Fibroblast of the aortic adventitia (primary cell): ENCODE results near the gene TCF7. TPM values are rescaled to one million over a fixed set of nuclear protein-coding genes. Genes with fewer than 3 reads are reported as not detected.

Experiments
- DNase-seq: peaks from one replicate; pipeline ENCODE4 v3.0.0-alpha.2; 2010; ENCODE audit warnings: low read depth
- H3K4me3 ChIP-seq: 2 replicates; pipeline ENCODE4 v1.5.1; 2011; ENCODE audit warnings: low read depth, mild to moderate bottlenecking, control low read depth, low read length, moderate library complexity
- CTCF ChIP-seq: IDR thresholded peaks from 2 replicates; pipeline ENCODE4 v1.5.1; 2011; ENCODE audit warnings: mild to moderate bottlenecking, low read length, control low read depth, inconsistent platforms; ENCODE audit not compliant: insufficient read depth
- total RNA-seq: library from RNA; depleted of rRNA; stranded (reverse); fragments of >200 nt; gene quantifications from 2 replicates; pipeline ENCODE4 v1.2.3, GENCODE V29; 2012; ENCODE audit warnings: low replicate concordance

TCF7 gene
- total RNA-seq, 1 donor, result 16.8 TPM

GRCh38 chr5:134112726-134113362, 1.6 kb upstream of the TCF7 start:
- no peak overlapping the region for H3K4me3 ChIP-seq
- DNase-seq, result no peak
- no peak for TF ChIP-seq CTCF

GRCh38 chr5:134113363-134113889, 1.1 kb upstream of the TCF7 start:
- no peak for DNase-seq

GRCh38 chr5:134114886-134115805, 665 bp downstream of the TCF7 start:
- no peak for TF ChIP-seq CTCF
- peak overlapping the region; percentile 71 for H3K4me3 ChIP-seq
- DNase-seq, result no peak

More at GRCh38 chr5:134113363-134113889, 1.1 kb upstream of the TCF7 start:
- no peak overlapping the region for H3K4me3 ChIP-seq
- no peak for TF ChIP-seq CTCF

GRCh38 chr5:134115806-134116175, 1.3 kb downstream of the TCF7 start:
- peak overlapping the region; percentile 71 for H3K4me3 ChIP-seq
- DNase-seq, result no peak
- no peak for TF ChIP-seq CTCF

- peak overlapping the region; percentile 71 for H3K4me3 ChIP-seq
- no peak for TF ChIP-seq CTCF
- no peak for DNase-seq
These were observed 1.8 kb downstream of the TCF7 start for GRCh38 chr5:134116286-134116685.

GRCh38 chr5:134116789-134117761, 2.6 kb downstream of the TCF7 start:
- H3K4me3 ChIP-seq, result no peak overlapping the region
- DNase-seq, result no peak
- TF ChIP-seq CTCF, result no peak
